Measurements from ENCODE around the gene ADGRA3. TPM values are rescaled to one million over a fixed set of nuclear protein-coding genes. Genes with fewer than 3 reads are reported as not detected.

Gene ADGRA3
- polyA plus RNA-seq, 3 donors = 0.07 TPM; not detected in 2

- no peak for TF ChIP-seq CTCF (IDR thresholded peaks at IDR 0.05)
- H3K4me1 ChIP-seq (ENCODE audit: control insufficient read depth in 1 of 2, insufficient read depth in 2 of 2, low read length in 2 of 2) = no peaks in the 10 kb centered on the region
- WGBS (ENCODE audit: insufficient coverage) = 92% methylated on average over 2 of the region's 2 CpGs
- Mint-ChIP-seq H3K4me1 (no peaks in the 10 kb centered on the region), H3K27me3 (ENCODE audit: low read depth in 3 of 3) (no peaks in the 10 kb centered on the region), H3K4me3 (no peak overlapping the region), H3K27ac (no peak overlapping the region), H3K36me3 (no peaks in the 10 kb centered on the region), H3K9me3 (peaks cover 5 to 13% (median 11%) of the 10 kb centered on the region in 7 donors)
- no peak for DNase-seq
- H2AFZ ChIP-seq (ENCODE audit: insufficient read depth, low read depth, low read length, poor library complexity, severe bottlenecking) = no peak overlapping the region
- no peak overlapping the region for H3K9ac ChIP-seq (ENCODE audit: insufficient read depth, low read length, poor library complexity, severe bottlenecking)
- no peaks in the 10 kb centered on the region for H3K27me3 ChIP-seq (ENCODE audit: control insufficient read depth in 2 of 2, insufficient read depth in 2 of 2, low read length in 2 of 2)
- no peak overlapping the region for H3K4me3 ChIP-seq (replicated peaks in 1 of 3; ENCODE audit: low read depth in 2 of 3, low read length in 3 of 3)
- peaks cover 4 to 9% of the 10 kb centered on the region in 2 donors for H3K9me3 ChIP-seq (replicated peaks in 1 of 2; ENCODE audit: control insufficient read depth in 1 of 2, insufficient read depth in 1 of 2, low read length in 2 of 2)
- no peaks in the 10 kb centered on the region for H4K20me1 ChIP-seq (ENCODE audit: insufficient read depth, low read length)
- no peaks in the 10 kb centered on the region for H3K79me2 ChIP-seq (ENCODE audit: insufficient read depth, low read length)
- H3K27ac ChIP-seq (ENCODE audit: low read depth in 1 of 2, low read length in 2 of 2) = no peak overlapping the region
- no peak overlapping the region for H3K4me2 ChIP-seq (replicated peaks; ENCODE audit: extremely low read depth, low read length, poor library complexity, severe bottlenecking)
- H3K36me3 ChIP-seq (replicated peaks in 1 of 2; ENCODE audit: control insufficient read depth in 1 of 2, insufficient read depth in 2 of 2, low read length in 2 of 2) = no peaks in the 10 kb centered on the region
- intact Hi-C loops (cut with micrococcal nuclease) = no loop called here
Observed at GRCh38 chr4:22539251-22539650, 23.4 kb upstream of the ADGRA3 start.

- peaks cover 12 to 23% of the 10 kb centered on the region in 2 donors for H3K9me3 ChIP-seq (replicated peaks in 1 of 2; ENCODE audit: control insufficient read depth in 1 of 2, insufficient read depth in 1 of 2, low read length in 2 of 2)
- no peak for DNase-seq
- intact Hi-C loops (cut with micrococcal nuclease) = no loop called here
- no peak overlapping the region for H3K9ac ChIP-seq (ENCODE audit: insufficient read depth, low read length, poor library complexity, severe bottlenecking)
- no peaks in the 10 kb centered on the region for H3K4me1 ChIP-seq (ENCODE audit: control insufficient read depth in 1 of 2, insufficient read depth in 2 of 2, low read length in 2 of 2)
- H3K4me2 ChIP-seq (replicated peaks; ENCODE audit: extremely low read depth, low read length, poor library complexity, severe bottlenecking) = no peak overlapping the region
- Mint-ChIP-seq H3K36me3 (no peaks in the 10 kb centered on the region), H3K4me3 (no peak overlapping the region), H3K9me3 (peaks cover 5 to 26% (median 16%) of the 10 kb centered on the region in 7 donors), H3K27ac (no peak overlapping the region), H3K4me1 (no peaks in the 10 kb centered on the region), H3K27me3 (ENCODE audit: low read depth in 3 of 3) (no peaks in the 10 kb centered on the region)
- H3K36me3 ChIP-seq (replicated peaks in 1 of 2; ENCODE audit: control insufficient read depth in 1 of 2, insufficient read depth in 2 of 2, low read length in 2 of 2) = no peaks in the 10 kb centered on the region
- no peak overlapping the region for H3K4me3 ChIP-seq (replicated peaks in 1 of 3; ENCODE audit: low read depth in 2 of 3, low read length in 3 of 3)
- H2AFZ ChIP-seq (ENCODE audit: insufficient read depth, low read depth, low read length, poor library complexity, severe bottlenecking) = no peak overlapping the region
- H4K20me1 ChIP-seq (ENCODE audit: insufficient read depth, low read length) = no peaks in the 10 kb centered on the region
- no peak overlapping the region for H3K27ac ChIP-seq (ENCODE audit: low read depth in 1 of 2, low read length in 2 of 2)
- no peaks in the 10 kb centered on the region for H3K79me2 ChIP-seq (ENCODE audit: insufficient read depth, low read length)
- no peak for TF ChIP-seq CTCF (IDR thresholded peaks at IDR 0.05)
- H3K27me3 ChIP-seq (ENCODE audit: control insufficient read depth in 2 of 2, insufficient read depth in 2 of 2, low read length in 2 of 2) = no peaks in the 10 kb centered on the region
Observed at GRCh38 chr4:22537864-22538263, 22.0 kb upstream of the ADGRA3 start.
